Fibroblast of mammary gland (primary cell): ENCODE data around the gene INSM1.
"Not testable (repeated sequence)": the region's sequence is repeated elsewhere in the genome, so short reads cannot be mapped to it uniquely, and the experiment has no call there.

Source experiments
- DNase-seq: peaks from one replicate; pipeline ENCODE4 v3.0.0-alpha.2; 2010; ENCODE audit warnings: low read depth
- H3K4me3 ChIP-seq: 2 replicates; pipeline ENCODE4 v1.5.1; 2011; ENCODE audit warnings: low read depth, mild to moderate bottlenecking, low read length, moderate library complexity; ENCODE audit not compliant: control insufficient read depth
- TF ChIP-seq, protein P1 (sequence below): conservative IDR thresholded peaks from 2 replicates; pipeline ENCODE4 v1.5.1; 2011; ENCODE audit warnings: low read depth, low read length, inconsistent platforms; ENCODE audit not compliant: control insufficient read depth, insufficient read depth

INSM1 gene

DNA sequence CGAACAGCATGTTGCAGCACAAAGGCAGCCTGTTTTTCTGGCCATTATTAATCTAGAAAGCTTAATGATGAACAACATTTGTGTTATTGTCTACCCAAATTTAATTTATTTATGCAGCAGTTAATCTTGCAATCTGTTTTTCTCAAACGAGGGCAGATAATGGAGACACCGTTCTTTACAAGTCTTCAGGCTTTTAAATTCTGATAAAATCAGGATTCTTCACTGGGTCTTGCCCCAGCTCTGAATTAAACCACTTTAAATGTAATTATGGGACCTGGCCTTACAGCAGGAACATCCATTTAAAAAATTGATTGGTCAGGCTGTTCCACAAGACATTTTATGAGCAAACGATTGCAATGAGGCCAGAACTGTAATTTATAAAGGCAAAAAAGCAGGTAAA, 26.5 kb upstream of the INSM1 start:
- TF ChIP-seq, protein P1, sequence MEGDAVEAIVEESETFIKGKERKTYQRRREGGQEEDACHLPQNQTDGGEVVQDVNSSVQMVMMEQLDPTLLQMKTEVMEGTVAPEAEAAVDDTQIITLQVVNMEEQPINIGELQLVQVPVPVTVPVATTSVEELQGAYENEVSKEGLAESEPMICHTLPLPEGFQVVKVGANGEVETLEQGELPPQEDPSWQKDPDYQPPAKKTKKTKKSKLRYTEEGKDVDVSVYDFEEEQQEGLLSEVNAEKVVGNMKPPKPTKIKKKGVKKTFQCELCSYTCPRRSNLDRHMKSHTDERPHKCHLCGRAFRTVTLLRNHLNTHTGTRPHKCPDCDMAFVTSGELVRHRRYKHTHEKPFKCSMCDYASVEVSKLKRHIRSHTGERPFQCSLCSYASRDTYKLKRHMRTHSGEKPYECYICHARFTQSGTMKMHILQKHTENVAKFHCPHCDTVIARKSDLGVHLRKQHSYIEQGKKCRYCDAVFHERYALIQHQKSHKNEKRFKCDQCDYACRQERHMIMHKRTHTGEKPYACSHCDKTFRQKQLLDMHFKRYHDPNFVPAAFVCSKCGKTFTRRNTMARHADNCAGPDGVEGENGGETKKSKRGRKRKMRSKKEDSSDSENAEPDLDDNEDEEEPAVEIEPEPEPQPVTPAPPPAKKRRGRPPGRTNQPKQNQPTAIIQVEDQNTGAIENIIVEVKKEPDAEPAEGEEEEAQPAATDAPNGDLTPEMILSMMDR = no peak
- DNase-seq = no peak

DNA sequence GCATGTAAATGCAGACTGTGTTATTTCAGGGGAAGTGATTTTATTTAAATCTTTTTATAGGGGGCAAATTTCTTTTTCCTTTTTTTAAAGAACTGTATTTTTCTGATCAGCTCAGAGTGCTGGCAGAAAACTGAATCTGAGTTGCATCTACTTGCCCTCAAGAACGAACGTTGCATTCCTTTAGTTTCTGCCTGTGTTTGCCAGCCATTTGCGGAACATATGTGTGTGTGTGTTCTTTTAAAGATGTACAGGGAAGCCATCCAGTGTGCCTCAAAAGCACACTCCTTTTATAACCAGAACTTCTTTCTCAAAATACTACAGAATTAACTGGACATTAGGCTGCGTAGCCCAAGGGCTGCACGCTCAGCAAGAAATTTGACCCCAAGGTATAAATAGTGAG, 25.8 kb upstream of the INSM1 start:
- DNase-seq = no peak
- H3K4me3 ChIP-seq = no peak overlapping the region
- TF ChIP-seq, protein P1 = no peak

More for the DNA sequence above, 26.5 kb upstream of the INSM1 start:
- no peak overlapping the region for H3K4me3 ChIP-seq

DNA sequence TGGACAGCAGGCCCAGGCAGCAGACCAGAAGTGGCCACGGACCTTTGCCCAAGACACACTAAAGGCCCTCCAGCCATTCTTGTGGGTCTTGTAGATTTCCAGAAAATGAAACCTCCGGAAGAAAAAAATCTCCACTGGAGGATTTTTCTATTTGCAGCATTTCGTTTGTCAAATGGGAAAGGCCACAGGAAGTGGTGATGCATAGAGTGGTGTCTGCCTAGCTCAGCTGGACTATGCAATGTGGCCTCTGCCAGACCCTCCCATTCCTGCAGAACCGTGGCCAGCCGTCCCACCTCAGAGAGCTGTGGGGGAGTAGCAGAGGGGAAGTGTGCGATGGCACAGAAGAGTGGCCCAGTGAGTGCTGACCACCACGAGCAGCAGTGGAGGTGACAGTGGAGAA, 24.0 kb upstream of the INSM1 start:
- DNase-seq = no peak
- TF ChIP-seq, protein P1 = no peak

DNA sequence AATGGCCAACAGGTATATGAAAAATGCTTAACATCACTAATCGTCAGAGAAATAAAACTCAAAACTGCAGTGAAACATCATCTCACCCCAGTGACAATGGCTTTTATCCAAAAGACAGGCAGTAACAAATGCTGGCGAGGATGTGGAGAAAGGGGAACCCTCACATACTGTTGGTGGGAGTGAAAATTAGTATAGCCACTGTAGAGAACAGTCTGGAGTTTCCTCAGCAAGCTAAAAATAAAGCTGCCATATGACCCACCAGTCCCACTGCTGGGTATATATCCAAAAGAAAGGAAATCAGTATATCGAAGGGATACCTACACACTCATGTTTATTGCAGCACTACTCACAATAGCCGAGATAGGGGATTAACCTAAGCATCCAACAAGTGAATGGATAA, 23.4 kb upstream of the INSM1 start:
- TF ChIP-seq, protein P1 = no peak
- no peak overlapping the region for H3K4me3 ChIP-seq
- DNase-seq = no peak

More for the DNA sequence above, 24.0 kb upstream of the INSM1 start:
- no peak overlapping the region for H3K4me3 ChIP-seq

DNA sequence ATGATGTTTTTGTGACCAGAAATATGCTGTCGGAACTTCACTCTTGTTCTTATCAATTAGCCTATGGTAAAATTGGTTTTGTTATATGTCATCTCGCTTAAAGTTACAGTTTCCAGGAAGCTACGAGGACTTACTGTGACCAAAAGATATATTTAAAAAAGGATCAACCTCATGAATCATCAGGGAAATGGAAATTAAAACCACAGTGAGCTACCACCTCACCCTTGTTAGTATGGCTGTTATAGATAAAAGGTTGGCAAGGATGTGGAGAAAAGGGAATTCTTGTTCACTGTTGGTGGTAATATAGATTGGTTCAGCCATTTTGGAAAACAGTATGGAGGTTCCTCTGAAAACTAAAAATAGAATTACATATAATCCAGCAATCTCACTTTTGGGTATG, 14.3 kb upstream of the INSM1 start:
- no peak for DNase-seq
- TF ChIP-seq, protein P1 = no peak
- no peak overlapping the region for H3K4me3 ChIP-seq

DNA sequence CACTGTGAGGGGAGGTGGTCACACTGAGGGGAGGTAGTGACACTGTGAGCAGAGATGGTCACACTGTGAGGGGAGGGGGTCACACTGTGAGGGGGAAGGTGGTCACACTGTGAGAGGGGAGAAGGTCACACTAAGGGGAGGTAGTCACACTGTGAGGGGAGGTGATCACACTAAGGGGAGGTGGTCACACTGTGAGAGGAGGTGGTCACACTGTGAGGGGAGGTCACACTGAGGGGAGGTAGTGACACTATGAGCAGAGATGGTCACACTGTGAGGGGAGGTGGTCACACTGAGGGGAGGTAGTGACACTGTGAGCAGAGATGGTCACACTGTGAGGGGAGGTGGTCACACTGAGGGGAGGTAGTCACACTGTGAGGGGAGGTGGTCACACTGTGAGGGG, 12.4 kb upstream of the INSM1 start:
- not testable (repeated sequence) for H3K4me3 ChIP-seq, DNase-seq

DNA sequence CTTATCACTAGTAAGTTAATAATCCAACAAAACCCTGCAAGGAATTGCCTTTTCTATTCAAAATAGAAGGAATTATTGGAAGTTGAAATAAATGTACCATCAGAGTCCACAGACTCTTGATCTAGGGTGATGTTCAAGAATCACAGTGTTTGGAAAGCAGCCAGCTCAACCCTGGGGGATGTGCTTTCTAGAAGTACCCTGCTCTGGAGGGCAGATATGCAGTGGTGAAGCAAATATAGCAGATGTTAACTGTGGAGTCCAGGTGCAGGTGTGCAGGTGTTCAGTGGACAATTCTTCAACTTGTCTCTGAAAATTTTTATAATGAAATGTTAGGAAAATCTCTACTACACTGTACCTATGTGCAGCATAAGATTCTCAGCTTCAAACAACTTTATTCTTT, 9.1 kb upstream of the INSM1 start:
- DNase-seq = no peak
- TF ChIP-seq, protein P1 = no peak
- no peak overlapping the region for H3K4me3 ChIP-seq

DNA sequence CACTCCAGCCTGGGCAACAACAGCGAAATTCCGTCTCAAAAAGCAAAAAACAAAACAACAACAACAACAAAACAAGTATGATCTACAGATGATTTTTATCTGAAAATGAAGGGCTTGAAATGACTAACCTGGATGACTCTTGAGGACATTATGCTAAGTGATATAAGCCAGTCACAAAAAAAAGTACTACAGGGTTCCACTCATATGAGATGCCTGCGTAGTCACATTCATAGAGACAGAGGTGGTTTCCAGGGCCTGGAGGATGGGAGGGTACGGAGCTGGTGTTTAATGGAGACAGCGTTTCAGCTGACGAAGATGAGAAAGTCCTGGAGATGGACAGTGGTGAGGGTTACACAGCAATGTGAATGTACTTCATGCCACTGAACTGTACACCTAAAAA, 8.3 kb upstream of the INSM1 start:
- no peak for DNase-seq
- TF ChIP-seq, protein P1 = no peak
- H3K4me3 ChIP-seq = no peak overlapping the region
